GM12875 (cell line): Measurements from ENCODE around the gene NRK.

Source experiments
- H3K4me3 ChIP-seq: one replicate; pipeline ENCODE4 v1.5.1; 2011; ENCODE audit warnings: low read depth, low read length, control low read depth
- CTCF ChIP-seq: IDR thresholded peaks from 2 replicates; pipeline ENCODE4 v1.5.1; 2011; ENCODE audit warnings: low read depth, mild to moderate bottlenecking, control low read depth, inconsistent platforms, low read length, moderate library complexity, borderline replicate concordance; ENCODE audit not compliant: insufficient read depth

Gene NRK

GRCh38 chrX:105869701-105870100 lies 47.4 kb downstream of the NRK start:
- TF ChIP-seq CTCF: no peak

DNA sequence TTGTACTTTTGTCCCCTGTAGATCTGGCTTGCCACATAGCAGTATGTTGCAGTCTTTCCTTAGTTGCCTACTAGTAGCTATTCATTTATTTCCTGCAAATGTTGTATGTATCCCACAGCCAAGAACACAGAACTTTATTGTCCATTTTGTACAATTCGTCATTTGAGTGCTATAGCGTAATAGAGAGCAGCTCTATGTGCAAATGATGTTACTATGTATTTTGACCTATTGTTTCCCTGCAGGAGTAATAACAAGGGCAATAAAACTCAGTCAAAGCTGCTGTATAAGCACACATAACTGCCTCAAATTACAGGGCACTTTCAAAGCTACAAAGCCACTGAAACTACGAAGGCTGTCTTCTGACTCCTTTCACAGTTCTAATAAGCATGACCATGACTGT lies 48.1 kb downstream of the NRK start:
- no peak for TF ChIP-seq CTCF
- no peak overlapping the region for H3K4me3 ChIP-seq

More at GRCh38 chrX:105869701-105870100, 47.4 kb downstream of the NRK start:
- H3K4me3 ChIP-seq: no peak overlapping the region

DNA sequence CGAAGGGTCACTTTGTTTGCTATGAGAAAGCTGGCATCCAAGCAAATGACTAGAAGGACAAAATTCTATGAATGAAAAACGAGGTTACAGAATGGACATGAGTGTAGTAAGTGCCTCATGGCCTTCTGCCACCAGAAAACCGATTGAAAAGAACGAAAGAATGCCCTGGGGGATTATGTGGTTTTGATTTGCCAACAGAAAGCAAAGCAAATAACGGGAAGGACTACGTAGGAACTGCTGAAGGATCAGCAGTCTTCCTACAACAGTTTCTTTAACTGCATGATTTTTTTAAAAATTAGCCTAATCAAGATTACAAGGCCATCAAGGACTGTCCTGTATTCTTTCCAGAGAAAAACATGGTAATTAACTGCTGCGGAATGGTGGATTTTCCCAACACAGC lies 50.6 kb downstream of the NRK start:
- no peak overlapping the region for H3K4me3 ChIP-seq
- TF ChIP-seq CTCF: no peak

DNA sequence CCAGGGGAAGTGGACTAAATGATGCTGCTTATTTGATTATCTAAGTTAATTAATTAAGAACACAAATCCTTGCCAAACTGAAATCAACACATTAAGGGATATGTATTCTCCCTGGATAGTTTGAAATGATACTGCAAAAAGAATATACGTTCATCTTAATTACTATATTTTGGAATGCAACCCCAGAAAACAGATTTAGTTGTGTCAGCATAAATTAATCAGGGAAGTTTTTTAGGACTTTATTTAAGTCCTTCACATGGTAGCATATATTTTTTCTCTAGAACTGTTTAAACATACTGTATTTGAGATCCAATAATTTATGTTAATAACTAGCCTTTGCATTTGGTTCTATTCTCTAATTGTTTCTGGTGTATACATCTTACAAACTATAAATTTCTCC lies 52.5 kb downstream of the NRK start:
- H3K4me3 ChIP-seq: no peak overlapping the region
- TF ChIP-seq CTCF: no peak

GRCh38 chrX:105876658-105877057 lies 54.3 kb downstream of the NRK start:
- TF ChIP-seq CTCF: peak; percentile 33; the same call in 1 of the 2 replicates
- no peak overlapping the region for H3K4me3 ChIP-seq

DNA sequence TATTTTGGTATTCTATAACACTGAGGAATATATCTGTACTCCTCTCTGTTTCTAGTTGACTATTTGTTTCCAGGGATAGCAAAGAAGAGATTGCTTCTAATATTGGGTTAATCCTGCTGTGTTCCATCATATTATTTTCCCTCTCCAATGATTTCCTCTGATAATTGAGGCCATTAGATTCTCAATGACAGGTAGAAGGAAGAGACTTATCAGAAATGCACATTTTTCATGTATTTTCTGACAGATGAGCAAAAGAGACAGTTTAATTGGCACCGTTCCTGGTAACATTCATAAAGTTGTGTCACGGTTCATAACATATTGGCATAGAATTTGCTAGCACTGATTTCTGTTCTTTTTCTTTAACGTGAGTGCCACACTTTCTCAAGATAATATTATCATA lies 58.2 kb downstream of the NRK start:
- H3K4me3 ChIP-seq: no peak overlapping the region
- TF ChIP-seq CTCF: no peak

GRCh38 chrX:105882581-105883275 lies 60.4 kb downstream of the NRK start:
- TF ChIP-seq CTCF: no peak
- H3K4me3 ChIP-seq: no peak overlapping the region
